GM21723 (cell line): ENCODE results near the gene EFNB2.

ENCODE experiments used
- ATAC-seq: cut with Tn5 transposase; IDR thresholded peaks from one replicate; pipeline ENCODE4 v1.9.1; 2021; ENCODE audit warnings: mild to moderate bottlenecking, moderate library complexity; ENCODE audit not compliant: unreplicated experiment

Gene EFNB2, protein sequence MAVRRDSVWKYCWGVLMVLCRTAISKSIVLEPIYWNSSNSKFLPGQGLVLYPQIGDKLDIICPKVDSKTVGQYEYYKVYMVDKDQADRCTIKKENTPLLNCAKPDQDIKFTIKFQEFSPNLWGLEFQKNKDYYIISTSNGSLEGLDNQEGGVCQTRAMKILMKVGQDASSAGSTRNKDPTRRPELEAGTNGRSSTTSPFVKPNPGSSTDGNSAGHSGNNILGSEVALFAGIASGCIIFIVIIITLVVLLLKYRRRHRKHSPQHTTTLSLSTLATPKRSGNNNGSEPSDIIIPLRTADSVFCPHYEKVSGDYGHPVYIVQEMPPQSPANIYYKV

DNA sequence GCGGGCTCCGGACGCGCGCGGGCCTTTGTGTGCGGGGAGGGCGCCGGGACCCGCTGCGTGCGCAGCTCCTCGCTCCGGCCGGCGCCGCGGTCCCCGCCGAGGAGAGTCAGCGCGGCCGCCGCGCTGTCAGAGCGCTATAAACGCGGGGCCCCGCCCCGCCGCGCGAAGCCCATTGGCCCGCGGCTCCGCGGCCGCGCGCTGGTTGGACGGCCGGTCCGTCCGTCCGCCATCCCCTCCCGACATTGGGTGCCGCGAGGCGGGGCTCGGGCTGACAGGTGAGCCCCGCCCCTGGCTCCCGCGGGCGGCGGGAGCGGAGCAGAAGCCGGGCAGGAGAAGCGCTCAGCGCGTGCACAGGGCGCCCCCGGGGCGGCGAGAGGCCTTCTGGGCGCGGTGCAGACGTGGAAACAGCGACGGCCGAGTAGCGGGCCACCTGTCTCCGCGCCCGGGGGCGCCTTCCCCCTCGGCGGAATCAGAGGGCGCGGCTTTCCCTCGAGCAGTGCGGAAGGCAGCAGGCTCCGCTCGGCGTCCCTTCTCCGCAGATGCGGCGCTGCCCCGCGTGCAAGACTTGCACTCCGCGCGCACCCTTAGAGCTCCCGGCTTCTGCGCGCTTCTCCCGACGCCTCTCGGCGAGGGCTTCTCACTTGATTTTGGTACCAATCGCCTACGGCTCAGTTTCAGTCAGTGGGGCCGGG is at the start of gene EFNB2:
EFNB2 (minus strand) TSS at position 111 of the 692 bp plus-strand sequence. CDS start 698 bp downstream, outside the sequence.
- peak; percentile 94 for ATAC-seq

DNA sequence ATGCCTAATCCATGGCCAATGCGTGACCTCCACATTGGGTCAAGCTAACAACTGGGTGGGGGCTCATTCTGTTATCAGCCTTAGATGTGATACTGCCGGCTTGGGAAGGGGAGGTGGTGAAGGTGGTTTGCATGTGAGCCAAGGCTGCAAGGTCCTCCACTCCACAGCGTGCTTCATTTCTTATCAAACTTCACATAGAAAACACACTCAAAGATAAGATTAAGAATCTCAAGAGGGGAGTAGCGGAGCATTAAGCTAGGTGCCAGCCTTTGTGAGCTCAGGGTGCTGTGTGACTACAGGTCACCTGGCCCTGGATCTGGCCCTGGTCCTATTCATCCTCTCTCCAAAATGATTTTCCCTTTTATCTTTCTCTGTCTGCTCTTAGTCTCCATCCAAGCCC is 45.8 kb upstream of the EFNB2 start:
- no peak for ATAC-seq

DNA sequence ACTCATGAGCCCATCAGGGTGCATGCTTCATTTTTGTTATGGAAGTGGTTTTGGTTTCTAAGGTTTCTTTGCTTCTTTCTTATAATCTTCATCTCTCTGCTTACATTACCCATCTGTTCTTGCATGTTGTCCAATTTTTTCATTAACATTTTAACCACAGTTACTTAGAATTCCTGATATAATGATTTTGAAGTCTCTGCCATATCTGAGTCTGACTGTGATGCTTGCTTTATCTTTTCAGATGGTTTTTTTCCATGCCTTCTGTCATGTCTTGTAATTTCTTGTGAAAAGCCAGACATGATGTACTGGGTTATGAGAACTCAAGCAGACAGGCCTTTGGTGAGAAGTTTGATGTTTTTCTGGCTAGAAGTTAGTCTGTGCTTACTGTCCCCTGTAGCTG is 40.4 kb upstream of the EFNB2 start:
- ATAC-seq: no peak

DNA sequence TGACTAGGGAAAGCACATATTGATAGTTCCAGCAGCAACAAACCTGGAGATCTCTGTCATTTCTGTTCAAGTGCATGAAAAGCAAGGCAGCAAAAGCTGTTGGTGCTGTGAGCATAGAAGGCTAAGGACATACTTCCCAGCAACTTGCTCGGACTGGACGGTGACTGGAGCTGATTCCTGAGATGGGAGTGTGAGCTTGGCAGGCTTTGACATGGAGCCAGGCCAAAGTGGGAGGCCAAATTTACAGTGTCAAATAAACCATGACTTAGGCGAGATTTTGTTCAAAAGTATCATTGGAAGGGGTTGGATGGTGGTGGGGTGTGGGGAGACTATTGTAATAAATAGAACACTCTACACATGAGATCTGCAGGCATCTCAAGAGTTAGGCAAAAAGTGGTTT is 38.4 kb upstream of the EFNB2 start:
- no peak for ATAC-seq

DNA sequence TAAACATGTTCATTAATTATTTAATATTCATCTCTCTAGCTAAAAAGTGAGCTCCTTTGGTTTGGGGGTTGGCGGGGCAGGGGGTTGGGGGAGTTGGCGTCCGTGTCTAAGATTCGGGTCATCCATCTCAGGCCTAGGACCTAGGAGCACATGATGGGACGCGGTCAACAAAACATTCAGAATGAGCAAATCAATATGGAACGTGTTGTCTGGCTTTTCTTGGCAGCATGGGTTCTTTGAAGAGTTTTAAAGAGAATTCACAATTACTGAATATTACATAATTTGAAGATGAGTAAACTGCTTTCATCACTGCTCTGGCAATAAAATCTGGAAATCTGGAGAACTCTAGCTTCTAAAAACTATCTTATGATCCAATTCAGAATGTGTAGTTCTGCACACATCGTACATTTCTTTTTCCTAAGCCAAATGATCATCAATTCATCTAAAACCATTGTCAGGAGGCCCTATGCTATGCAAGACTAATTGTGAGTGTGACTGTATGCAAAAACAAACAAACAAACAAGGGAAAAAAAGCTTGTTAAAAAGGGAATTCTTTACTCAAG is 37.9 kb upstream of the EFNB2 start:
- no peak for ATAC-seq

DNA sequence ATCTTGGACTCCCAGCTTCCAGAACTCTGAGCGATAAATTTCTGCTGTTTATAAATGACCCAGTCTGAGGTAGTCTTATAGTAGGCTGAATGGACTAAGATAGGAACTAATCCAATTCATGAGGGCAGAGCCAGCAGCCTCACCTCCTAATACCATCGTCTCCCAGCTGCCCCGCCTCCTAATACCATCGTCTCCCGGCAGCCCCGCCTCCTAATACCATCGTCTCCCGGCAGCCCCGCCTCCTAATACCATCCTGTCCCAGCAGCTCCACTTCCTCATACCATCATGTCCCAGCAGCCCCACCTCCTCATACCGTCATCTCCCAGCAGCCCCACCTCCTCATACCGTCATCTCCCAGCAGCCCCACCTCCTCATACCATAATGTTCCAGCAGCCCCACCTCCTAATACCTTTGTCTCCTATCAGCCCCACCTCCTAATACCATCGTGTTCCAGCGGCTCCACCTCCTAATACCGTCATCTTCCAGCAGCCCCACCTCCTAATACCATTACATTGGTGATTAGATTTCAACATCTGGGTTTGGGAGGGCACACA is 34.9 kb upstream of the EFNB2 start:
- ATAC-seq: peak; percentile 43

DNA sequence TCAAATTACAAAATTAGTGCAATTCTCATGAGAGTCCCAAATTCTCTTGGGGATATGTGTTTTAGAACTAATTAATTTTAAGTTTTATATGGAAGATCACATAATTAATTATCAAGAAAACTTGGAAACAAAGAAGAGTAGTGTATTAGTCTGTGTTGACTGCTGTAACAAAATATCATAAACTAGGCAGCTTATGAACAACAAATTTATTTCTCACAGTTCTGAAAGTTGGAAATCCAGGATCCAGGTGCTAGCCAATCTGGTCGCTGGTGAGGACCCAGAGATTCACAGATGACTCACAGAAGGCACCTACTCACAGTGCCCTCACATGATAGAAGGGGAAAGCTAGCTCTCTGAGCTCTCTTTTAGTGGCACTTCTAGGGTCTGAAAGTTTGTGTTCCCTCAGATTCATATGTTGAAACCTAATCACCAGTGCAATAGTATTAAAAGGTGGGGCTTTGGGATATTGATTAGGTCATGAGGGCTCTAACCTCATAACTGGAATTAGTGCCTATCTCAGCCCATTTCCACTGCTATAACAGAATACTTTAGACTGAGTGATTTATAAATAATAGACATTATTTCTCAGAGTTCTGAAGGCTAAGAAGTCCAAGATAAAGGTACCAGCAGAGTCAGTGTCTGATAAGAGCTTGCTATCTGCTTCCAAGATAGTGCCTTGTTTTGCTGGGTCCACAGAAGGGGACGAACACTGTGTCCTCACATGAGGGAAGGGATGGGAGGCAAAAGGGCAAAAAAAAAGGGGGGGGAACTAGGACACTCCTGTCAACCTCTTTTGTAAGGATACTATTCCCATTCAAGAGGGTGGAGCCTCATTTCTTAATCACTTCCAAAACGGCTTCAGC is 34.0 kb upstream of the EFNB2 start:
- no peak for ATAC-seq

DNA sequence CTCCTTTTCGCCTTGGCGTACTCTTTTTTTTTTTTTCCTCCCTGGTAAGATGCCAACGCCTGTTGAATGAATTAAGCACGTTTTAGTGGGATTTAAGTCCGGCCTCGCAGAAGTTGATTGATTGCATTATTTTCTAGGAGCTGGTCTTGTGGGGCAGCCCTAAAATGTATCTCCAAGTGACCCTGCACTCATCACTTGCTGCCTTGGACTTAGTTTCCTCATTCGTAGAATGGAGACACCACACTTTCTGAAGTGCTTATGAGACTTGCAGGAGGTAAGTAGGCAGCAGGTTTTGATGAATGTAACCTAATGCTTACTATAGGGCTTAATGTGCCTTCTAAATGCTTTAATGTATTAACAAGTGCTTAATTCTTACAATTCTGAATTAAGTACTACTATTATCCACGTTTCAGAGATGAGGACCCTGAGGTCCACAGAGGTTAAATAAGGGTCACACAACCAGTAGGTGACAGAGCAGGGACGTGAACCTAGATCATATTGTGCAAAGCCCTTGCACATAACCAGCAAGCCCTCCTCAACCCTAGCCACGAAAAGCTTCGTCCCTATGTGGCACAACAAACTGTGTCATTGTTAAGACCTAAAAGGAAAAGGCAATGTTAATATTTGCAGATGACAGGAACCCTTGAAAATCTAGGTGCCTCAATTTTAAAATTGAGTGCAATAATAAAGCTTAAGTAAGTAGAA is 33.0 kb upstream of the EFNB2 start:
- ATAC-seq: peak; percentile 36

DNA sequence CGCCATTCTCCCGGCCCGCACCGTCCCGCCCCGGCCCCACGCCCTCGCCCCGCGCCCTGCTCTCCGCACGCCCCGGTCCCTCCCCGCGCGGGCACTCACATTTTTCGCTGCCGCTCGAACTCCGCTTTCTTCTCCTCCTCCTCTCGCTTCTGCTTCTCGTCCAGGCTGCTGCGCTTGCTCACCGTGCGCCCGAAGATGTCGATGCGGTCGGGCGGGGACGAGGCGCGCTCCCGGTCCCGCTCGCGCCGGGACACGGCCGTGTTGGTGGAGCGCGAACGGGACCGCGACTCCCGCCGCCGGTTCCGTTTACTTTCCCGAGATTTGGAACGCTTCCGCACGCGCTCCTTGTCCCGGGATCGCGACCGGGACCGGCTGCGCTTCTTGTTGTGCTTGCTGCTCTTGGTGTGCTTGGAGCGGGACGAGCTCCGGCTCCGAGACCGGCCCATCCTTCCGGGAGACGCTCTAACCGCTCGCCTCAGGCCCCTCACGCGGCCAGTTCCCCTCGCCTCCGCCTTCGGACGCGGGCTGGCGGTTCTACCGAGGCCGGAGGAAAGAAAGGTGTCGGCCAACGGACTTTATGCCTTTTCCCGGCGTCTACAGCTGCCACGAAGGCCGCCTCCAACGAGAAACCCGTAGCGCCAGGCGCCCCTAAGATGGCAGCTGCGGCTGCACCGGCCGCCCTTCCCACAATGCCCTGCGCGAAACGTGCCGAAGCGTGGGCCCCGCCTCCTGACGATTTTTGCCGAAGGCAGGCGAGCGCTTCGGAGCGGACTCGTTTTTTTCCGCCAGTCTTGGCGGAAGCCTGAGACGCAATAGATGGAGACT is 32.2 kb upstream of the EFNB2 start, which contains the start of gene ARGLU1:
ARGLU1 (minus strand) TSS at position 664 of the 825 bp plus-strand sequence; CDS start at position 446, 218 bp downstream.
- ATAC-seq: peak; percentile 66

DNA sequence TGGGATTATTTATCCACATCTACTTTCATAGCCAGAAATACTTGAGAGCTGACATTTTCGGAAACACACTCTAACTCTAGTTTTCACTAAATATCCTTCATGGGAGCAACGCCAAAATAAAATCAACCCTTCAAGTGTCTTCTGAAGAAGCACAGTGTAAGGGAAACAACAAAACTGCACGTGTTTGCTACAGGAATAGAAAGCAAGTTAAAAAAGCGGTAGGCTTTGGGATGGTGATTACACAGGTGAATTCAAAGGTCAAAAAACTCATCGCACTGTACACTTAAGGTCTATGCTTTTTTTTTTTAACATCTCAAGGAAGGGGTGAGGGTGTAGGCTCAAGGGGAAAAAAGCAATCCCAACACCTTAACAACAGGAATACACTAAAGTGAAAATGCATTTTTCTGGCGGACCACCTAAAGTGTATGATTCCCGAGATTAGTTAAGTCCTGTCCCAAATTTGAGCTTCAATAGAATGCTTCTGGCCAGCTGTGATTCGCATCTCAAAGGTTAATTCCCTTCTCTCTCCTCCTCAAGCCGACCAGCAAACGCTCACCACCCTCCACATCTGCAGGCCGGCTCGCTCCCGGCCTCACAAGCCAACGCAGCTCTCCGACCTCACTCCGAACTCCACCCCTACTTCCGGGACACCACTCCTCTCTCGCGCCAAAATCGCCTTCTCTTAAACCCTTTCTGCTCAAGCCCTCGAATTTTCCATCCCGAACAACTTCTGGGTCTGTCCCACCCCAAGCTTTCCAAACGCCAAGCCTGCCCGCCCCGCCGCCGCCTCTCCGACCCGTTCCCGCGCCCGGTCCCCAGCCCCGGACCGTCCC is 31.4 kb upstream of the EFNB2 start:
- ATAC-seq: peak; percentile 44

DNA sequence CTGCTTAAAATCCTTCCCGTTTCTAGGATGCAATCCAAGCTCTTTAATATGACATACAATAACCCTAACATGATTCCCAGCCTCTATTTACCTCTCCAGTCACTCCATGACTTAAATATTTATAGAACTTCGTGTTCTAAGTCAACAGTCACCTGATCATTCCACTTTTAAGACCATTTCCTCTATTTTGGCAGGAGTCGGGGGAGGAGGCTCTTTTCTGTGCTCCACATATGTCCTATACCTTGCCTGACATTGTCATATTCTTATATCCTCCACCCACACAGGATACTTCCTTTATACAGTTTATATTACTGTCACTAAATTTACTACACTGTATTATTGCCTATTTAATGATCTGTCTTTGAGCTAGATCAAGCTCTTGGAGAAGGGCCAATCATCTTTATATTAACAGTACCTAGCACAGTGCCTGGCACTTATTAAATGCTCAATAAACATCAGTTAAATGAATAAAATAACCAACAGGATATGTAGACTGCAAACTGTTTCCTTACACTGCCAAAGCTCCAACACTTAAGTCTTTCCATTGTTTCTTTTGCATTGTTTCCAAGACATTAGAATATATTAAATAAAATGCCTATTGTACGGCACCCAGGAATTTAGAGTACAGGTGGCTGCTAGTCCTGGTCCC is 29.8 kb upstream of the EFNB2 start:
- ATAC-seq: no peak

DNA sequence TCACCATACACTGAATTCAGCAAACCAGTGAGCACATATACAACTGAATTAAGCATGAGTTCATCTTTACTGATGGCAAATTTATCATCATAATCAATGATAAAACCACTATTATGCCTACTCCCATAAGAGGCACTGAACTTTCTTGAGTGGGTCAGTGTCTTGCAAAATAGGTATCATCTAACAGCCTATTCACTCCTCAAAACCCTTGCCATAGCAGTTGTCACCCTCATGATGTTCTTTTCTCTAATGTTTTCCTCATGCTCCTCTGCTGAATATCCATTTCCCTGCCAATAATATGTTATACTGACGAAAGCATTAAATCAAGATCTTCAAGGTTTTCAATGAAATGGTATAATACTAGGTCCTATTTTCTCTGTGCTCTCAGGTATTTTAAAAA is 26.8 kb upstream of the EFNB2 start:
- no peak for ATAC-seq

DNA sequence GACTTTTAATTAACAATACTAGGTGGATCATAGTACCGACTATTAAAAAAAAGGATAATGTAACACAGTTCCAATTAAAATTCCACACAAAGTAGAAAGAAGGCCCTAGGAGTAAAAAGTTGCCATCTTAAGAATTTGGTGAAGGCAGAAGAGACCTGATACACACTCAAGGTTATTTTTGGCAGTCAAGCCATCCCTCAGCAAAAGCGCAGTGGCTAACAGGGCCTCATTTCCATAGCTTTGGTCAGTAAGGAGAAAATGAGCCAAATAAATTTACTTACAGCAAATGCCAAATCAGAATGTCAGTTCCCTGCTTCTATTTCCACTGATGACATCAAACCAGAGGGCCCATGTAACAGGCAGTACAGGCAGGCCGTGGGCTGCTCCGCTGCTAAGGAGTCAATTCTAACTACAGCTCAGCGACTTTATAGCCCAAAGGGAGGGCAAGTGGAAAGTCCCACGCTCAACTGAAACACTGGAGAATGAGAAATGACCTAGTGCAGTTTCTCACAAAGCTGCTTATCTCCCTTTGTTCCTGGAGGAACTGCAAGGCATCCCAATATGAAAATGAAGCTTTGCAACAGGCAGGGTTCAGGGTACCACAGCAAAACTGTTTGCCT is 26.2 kb upstream of the EFNB2 start:
- ATAC-seq: peak; percentile 73

DNA sequence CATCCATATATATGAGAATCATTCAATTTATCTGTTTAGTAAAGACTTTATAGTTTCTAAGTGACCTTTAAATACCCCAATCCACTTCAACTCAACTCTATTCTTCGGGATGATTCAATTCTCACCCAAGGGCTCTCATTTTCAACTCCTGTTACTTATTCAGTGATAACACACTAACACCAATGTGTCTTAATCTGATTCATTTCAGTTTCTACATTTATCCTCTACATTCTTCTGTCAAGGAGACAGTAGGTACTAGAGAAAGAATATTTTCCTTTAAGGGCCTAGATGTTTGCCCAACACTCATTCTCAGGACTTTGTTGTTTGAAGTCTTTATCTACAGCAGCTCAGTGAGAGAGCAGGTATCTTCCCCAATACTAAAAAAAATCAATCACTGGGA is 25.4 kb upstream of the EFNB2 start:
- ATAC-seq: no peak

DNA sequence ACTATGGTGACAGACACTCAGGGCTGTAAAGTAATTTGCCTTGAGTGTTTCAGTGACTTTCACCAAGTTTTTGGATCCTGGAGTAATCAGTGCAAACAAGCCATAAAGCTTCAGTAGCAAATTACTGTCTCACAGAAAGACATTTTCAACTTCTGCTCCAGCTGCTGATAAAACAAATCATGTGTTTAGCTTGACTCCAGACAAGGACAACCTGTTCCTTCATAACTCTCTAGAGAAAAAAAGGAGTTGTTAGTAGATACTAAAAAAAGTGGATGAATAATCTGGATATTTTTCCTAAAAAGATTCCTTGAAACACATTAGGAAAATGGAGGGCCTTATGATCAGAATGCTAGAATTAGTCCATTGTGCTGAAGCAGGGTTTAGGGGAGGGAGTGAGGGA is 23.1 kb upstream of the EFNB2 start:
- no peak for ATAC-seq

DNA sequence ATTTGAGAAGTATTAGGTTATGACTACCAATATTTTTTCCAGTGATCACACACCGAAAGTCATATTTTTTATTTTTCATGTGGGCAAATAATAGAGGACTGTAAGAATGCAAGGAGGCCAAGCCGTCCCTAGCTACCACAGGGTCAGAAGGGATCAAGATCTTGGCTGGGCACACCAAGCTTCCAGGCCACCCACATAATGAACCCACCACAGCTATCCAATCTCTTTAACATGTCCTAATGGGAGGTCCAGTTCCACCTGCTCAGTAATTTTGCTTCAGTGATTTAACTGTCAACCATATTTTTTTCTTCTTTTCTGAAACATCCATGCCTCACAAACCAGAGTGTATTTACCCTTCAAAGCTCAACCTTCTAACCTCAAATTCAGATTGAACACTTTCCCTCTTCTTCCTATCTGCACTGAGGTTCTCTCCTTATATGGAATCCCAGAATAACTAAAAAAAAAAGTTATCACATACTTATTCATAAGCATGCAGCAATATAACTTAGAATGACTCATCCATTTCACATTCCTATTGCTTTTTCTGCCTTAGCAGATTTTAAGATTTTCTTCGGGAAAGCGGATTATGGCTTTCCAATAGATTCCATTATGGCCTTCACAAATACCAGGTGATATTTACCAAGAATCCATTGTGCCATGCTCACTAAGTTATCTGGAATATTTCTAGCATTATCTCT is 20.3 kb upstream of the EFNB2 start:
- no peak for ATAC-seq

DNA sequence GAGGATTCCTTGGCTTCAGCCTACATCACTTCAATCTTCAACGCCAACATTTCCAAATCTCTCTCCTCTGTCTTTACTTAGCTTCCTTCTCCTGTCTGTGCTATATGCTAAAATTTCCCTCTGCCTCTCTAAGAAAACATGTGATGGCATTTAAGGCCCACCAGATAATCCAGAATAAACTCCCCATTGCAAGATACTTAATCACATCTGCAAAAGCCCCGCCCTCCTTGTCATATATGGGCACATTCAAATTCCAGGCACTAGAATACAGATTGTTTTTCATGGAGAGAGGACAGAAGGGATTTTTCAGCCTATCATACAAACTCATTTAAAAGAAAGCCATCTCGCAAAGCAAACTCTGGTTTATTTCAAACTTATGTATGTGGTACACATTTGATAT is 16.3 kb upstream of the EFNB2 start:
- no peak for ATAC-seq
